Stimulated activated CD8-positive, alpha-beta memory T cell treated with anti-CD3 and anti-CD28 coated beads, Interleukin-7, amount 100 ng/mL, for 1 hour (primary cell): Measurements from ENCODE around the gene DMRT3.

Source experiments
- DNase-seq, 2 donors: peaks; one replicate each; pipeline ENCODE4 v3.0.0-alpha.2; 2020; ENCODE audit warnings: low read depth in 2 of 2

DMRT3 gene

GRCh38 chr9:976258-976942 lies at the start of gene DMRT3:
TSS of gene DMRT3 (plus strand) at chr9:976655. CDS start at chr9:977002, 347 bp downstream.
- no peak for DNase-seq

- no peak for DNase-seq
These were observed 49.5 kb upstream of the DMRT3 start for GRCh38 chr9:926976-927375.

GRCh38 chr9:928363-929042 lies 48.0 kb upstream of the DMRT3 start:
- DNase-seq = no peak

- no peak for DNase-seq
These were observed 46.7 kb upstream of the DMRT3 start for GRCh38 chr9:929719-930118.

GRCh38 chr9:933356-933755 lies 43.1 kb upstream of the DMRT3 start:
- DNase-seq = no peak

- no peak for DNase-seq
These were observed 41.0 kb upstream of the DMRT3 start for GRCh38 chr9:935348-935965.

- DNase-seq = no peak
These were observed 33.5 kb upstream of the DMRT3 start for GRCh38 chr9:942805-943580.

GRCh38 chr9:947985-948384 lies 28.5 kb upstream of the DMRT3 start:
- no peak for DNase-seq

- no peak for DNase-seq
These were observed 28.0 kb upstream of the DMRT3 start for GRCh38 chr9:948497-948896.

- DNase-seq = no peak
These were observed 26.3 kb upstream of the DMRT3 start for GRCh38 chr9:950139-950538.

GRCh38 chr9:952546-952945 lies 23.9 kb upstream of the DMRT3 start:
- no peak for DNase-seq

- no peak for DNase-seq
These were observed 17.4 kb upstream of the DMRT3 start for GRCh38 chr9:959105-959504.

- DNase-seq = no peak
These were observed 16.5 kb upstream of the DMRT3 start for GRCh38 chr9:959914-960313.

GRCh38 chr9:962023-962422 lies 14.4 kb upstream of the DMRT3 start:
- DNase-seq = no peak

GRCh38 chr9:965497-965896 lies 11.0 kb upstream of the DMRT3 start:
- no peak for DNase-seq

- no peak for DNase-seq
These were observed 9.6 kb upstream of the DMRT3 start for GRCh38 chr9:966870-967269.

- no peak for DNase-seq
These were observed 9.0 kb upstream of the DMRT3 start for GRCh38 chr9:967436-967835.

- DNase-seq = no peak
These were observed 8.4 kb upstream of the DMRT3 start for GRCh38 chr9:967903-968641.

GRCh38 chr9:969310-970150 lies 6.9 kb upstream of the DMRT3 start:
- no peak for DNase-seq

- no peak for DNase-seq
These were observed 6.1 kb upstream of the DMRT3 start for GRCh38 chr9:970151-970996.
